HUES48 (cell line): Measurements from ENCODE around the gene STK32B.
"Not testable (repeated sequence)": the region's sequence is repeated elsewhere in the genome, so short reads cannot be mapped to it uniquely, and the experiment has no call there.

Source experiments
- H3K27ac ChIP-seq: one replicate; pipeline ENCODE4 v1.7.0; 2013; ENCODE audit warnings: low read depth, low read length, inconsistent platforms
- H3K27me3 ChIP-seq: 2 replicates; pipeline ENCODE4 v1.6.1; 2013; ENCODE audit warnings: mild to moderate bottlenecking, low read length; ENCODE audit not compliant: control insufficient read depth, insufficient read depth
- H3K36me3 ChIP-seq: 2 replicates; pipeline ENCODE4 v1.6.1; 2013; ENCODE audit warnings: low read length; ENCODE audit not compliant: control insufficient read depth, insufficient read depth
- H3K4me1 ChIP-seq: 2 replicates; pipeline ENCODE4 v1.6.1; 2013; ENCODE audit warnings: mild to moderate bottlenecking, low read length; ENCODE audit not compliant: control insufficient read depth, insufficient read depth
- H3K4me3 ChIP-seq: 2 replicates; pipeline ENCODE4 v1.5.1; 2013; ENCODE audit warnings: mild to moderate bottlenecking, low read depth, low read length
- H3K9ac ChIP-seq: 2 replicates; pipeline ENCODE4 v1.6.1; 2013; ENCODE audit warnings: mild to moderate bottlenecking, low read depth, low read length, moderate library complexity
- H3K9me3 ChIP-seq: 2 replicates; pipeline ENCODE4 v1.6.1; 2013; ENCODE audit warnings: low read length; ENCODE audit not compliant: control insufficient read depth, insufficient read depth

The STK32B gene

DNA sequence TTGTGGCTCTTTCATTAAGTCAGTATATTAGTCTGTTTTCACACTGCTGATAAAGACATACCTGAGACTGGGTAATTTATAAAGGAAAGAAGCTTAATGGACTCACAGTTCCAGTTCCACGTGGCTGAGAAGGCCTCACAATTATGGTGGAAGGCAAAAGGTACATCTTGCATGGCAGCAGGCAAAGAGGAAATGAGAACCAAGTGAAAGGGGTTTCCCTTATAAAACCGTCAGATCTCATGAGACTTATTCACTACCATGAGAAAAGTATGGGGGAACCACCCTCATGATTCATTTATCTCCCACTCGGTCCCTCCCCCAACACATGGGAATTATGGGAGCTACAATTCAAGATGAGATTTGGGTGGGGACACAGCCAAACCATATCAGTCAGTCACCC lies 15.7 kb downstream of the STK32B start:
- H3K9ac ChIP-seq, H3K27ac ChIP-seq, H3K27me3 ChIP-seq, H3K4me3 ChIP-seq, H3K4me1 ChIP-seq, H3K36me3 ChIP-seq, H3K9me3 ChIP-seq: not testable (repeated sequence)

DNA sequence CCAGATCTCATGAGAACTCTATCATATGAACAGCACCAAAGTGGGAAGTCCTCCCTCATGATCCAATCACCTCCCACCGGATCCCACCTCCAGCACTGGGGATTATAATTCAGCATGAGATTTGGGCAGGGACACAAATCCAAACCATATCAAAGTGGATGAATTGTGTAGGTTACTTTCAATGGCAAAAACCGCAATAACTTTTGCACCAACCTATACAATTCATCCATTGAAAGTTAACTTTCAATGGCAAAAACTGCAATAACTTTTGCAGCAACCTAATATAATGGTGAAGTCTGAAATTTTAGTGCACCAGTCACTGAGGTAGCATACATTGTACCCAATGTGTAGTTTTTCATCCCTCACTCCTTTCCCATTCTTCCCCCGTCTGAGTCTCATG lies 16.6 kb downstream of the STK32B start:
- H3K27ac ChIP-seq, result no peak overlapping the region
- 0 out of 2 replicates have a peak, but pooled peaks cover 6% of the 10 kb centered on the region for H3K9me3 ChIP-seq
- no peak overlapping the region for H3K4me3 ChIP-seq
- H3K36me3 ChIP-seq, result no peaks in the 10 kb centered on the region
- no peaks in the 10 kb centered on the region; the same call in 1 of the 2 replicates for H3K27me3 ChIP-seq
- peaks cover 14% of the 10 kb centered on the region for H3K4me1 ChIP-seq
- no peak overlapping the region for H3K9ac ChIP-seq

DNA sequence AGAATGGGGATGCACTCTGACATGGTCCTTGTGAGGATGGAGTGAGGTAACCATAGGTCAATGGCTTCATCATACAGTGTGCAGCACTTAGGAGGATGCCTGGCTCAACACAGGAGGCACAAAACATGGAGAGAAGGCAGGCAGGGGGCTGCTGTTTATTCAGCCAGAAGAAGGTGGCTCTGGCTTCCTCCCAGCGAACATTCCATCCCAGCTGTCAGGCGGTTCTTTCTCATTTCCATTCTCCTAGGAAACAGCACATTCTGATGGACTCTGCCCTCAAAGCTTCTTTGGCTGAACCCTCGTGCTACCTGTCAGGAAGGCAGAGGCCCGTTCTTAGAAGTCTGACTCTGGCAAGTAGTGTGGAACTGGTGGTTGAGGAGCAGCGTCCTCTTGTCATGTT lies 18.6 kb downstream of the STK32B start:
- H3K36me3 ChIP-seq, result no peaks in the 10 kb centered on the region
- H3K9ac ChIP-seq, result no peak overlapping the region
- no peak overlapping the region for H3K4me3 ChIP-seq
- H3K9me3 ChIP-seq, result 0 out of 2 replicates have a peak, but pooled peaks cover 6% of the 10 kb centered on the region
- no peaks in the 10 kb centered on the region; the same call in 1 of the 2 replicates for H3K27me3 ChIP-seq
- H3K27ac ChIP-seq, result no peak overlapping the region
- H3K4me1 ChIP-seq, result peaks cover 14% of the 10 kb centered on the region

DNA sequence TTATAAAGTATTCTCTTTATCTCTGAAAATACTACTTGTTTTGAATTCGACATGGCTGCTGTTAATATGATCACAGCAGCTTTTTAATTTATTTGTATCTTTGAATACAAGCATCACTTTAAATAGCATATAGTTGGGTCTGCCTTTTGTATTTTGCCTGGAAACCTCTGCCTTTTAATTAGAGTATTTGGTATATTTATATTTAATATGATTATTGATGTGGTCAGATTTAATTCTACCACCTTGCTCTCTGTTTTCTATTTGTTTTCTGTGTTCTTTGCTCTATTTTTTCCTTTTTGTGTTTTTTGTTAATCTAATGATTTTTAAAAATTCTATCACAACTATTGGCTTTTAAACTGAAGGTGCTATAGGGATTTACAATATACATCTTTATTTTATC lies 21.7 kb downstream of the STK32B start:
- Histone ChIP-seq H3K9ac (no peak overlapping the region), H3K9me3 (0 out of 2 replicates have a peak, but pooled peaks cover 4% of the 10 kb centered on the region), H3K4me1 (peaks cover 14% of the 10 kb centered on the region), H3K27ac (no peak overlapping the region), H3K36me3 (no peaks in the 10 kb centered on the region), H3K4me3 (no peak overlapping the region), H3K27me3 (no peaks in the 10 kb centered on the region; the same call in 1 of the 2 replicates)

DNA sequence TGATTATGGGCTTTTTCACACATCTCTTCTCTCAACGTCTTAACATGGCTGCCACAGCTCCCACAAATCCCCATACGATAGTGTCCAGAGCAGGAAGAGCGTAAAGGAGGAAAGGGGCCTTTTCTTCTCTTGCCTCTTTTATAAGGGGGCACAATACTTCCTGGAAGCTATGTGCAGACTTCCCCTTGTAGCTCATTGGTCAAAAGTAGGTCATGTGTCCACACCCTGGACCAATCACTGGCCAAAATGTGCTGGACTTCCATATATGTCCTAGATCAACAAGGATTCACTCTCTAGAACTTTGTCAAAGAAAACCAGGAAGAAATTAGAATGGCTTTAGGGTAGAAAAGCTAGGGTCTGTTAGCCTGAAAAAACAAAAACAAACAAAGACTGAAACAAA lies 26.7 kb downstream of the STK32B start:
- Histone ChIP-seq H3K27me3 (no peaks in the 10 kb centered on the region), H3K36me3 (no peaks in the 10 kb centered on the region), H3K27ac (no peak overlapping the region), H3K4me1 (0 out of 2 replicates have a peak, but pooled peaks cover 4% of the 10 kb centered on the region), H3K9ac (no peak overlapping the region), H3K4me3 (no peak overlapping the region), H3K9me3 (no peaks in the 10 kb centered on the region)

DNA sequence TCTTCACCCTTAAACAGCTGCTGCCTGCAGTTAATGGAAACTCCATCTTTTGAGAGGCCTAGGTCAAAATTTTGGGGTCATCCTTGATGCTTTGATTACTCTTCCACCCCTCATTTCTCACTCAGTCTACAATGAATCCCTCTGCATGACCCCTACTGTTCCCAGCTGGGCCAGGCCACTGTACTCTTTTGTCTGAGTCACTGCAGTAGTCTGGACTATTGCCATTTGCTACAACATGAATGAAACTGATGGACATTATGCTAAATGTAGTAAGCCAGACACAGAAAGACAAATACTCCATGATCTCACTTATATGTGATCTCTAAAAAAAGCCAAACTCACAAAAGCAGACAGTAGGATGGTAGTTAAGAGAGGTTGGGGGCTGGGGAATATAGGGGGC lies 28.3 kb downstream of the STK32B start:
- Histone ChIP-seq H3K9me3 (no peaks in the 10 kb centered on the region), H3K27me3 (no peaks in the 10 kb centered on the region)

DNA sequence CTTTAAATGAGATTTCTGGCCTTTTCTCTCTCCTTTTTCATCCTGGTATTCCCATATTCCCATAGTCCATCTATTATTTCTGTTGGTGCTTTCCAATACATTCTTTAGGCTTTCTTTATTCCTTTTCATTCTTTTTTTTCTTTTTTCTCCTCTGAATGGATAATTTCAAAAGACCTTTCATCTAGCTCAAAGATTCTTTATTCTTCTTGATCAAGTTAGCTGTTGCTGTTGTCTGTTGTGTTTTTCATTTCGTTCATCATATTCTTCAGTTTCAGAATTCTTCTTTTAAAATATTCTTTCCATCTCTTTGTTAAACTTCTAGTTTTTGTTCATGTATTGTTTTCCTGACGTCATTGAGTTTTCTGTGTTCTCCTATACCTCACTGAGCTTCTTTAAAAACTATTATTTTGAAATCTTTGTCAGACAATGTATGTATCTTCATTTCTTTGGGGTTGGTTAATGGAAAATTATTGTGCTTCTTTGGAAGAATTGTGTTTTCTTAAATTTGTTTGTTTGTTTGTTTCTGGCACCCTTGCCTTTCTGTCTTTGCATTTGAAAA lies 30.2 kb downstream of the STK32B start:
- Histone ChIP-seq H3K27me3 (no peaks in the 10 kb centered on the region), H3K4me1 (0 out of 2 replicates have a peak, but pooled peaks cover 4% of the 10 kb centered on the region), H3K36me3 (no peaks in the 10 kb centered on the region), H3K9ac (no peak overlapping the region), H3K4me3 (no peak overlapping the region), H3K9me3 (peaks cover 7% of the 10 kb centered on the region), H3K27ac (no peak overlapping the region)

More for the DNA sequence above, 28.3 kb downstream of the STK32B start:
- Histone ChIP-seq H3K27ac (no peak overlapping the region), H3K4me1 (0 out of 2 replicates have a peak, but pooled peaks cover 4% of the 10 kb centered on the region), H3K36me3 (no peaks in the 10 kb centered on the region), H3K4me3 (no peak overlapping the region), H3K9ac (no peak overlapping the region)

DNA sequence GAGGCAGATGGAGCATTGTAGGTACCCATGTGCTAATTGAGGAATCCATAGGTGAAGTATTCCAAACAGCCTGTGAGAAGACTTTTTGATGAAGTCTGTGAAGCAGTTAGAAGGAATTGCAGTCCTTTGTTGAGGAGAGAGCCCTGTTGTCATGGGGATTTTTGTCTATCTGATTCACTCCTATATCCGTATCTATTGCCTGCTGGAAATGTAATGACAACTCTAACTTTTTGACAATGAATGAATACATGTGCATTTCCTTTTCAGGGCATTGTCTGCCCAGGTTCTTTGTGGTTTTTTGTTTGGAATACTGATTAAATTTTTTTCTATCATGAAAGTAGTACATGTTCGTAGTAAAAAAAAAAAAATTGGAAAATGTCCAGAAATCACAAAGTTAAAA lies 31.1 kb downstream of the STK32B start:
- Histone ChIP-seq H3K27me3 (no peaks in the 10 kb centered on the region), H3K9me3 (peaks cover 13% of the 10 kb centered on the region), H3K4me3 (no peak overlapping the region), H3K27ac (no peak overlapping the region), H3K4me1 (0 out of 2 replicates have a peak, but pooled peaks cover 4% of the 10 kb centered on the region), H3K9ac (no peak overlapping the region), H3K36me3 (no peaks in the 10 kb centered on the region)

DNA sequence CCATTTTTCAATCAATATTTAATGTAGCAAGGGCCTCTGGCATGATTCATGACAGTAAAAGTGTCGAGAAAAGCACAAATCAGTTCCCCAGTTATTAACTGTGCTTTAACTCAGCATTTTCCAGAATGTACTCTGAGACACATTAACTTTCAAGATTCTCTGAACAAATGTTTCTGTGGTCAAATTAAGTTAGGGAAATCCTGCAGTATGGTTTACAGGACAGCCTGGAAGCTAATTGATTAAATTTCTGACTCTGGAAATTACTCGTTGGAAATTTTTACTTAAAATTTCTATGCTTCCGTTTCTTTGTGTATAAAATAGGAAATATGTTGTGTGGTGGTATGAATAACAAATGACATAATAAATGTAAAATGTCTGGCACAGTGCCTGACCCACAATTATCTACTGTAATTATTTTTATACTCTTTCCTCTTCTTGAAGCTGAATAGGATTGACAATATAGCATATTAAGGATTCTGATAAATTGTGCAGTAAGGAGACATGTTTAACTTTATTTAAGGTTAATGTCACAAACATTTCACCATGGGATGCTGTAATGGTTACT lies 33.7 kb downstream of the STK32B start:
- Histone ChIP-seq H3K27me3 (no peaks in the 10 kb centered on the region), H3K4me3 (no peak overlapping the region), H3K9ac (no peak overlapping the region), H3K27ac (no peak overlapping the region), H3K9me3 (peaks cover 13% of the 10 kb centered on the region), H3K4me1 (0 out of 2 replicates have a peak, but pooled peaks cover 4% of the 10 kb centered on the region), H3K36me3 (no peaks in the 10 kb centered on the region)

DNA sequence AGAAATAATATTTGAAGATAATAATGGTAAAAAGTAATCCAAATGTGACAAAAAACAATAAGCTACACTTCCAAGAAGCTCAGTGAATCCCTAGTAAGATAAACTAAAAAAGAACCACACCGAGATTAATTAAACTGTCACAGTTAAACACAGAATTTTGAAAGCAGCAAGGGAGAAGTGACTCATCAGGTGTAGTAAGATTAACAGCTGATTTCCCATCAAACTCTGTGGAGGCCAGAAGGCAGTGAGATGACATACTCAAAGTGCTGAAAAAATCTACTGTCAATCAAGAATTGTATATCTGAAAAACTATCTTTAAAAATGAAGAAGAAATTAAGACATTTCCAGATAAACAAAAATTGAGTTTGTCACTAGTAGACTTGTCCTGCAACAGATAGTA lies 35.3 kb downstream of the STK32B start:
- Histone ChIP-seq H3K27ac (no peak overlapping the region), H3K4me1 (0 out of 2 replicates have a peak, but pooled peaks cover 4% of the 10 kb centered on the region), H3K4me3 (no peak overlapping the region), H3K36me3 (no peaks in the 10 kb centered on the region), H3K9ac (no peak overlapping the region), H3K27me3 (no peaks in the 10 kb centered on the region), H3K9me3 (peaks cover 13% of the 10 kb centered on the region)

DNA sequence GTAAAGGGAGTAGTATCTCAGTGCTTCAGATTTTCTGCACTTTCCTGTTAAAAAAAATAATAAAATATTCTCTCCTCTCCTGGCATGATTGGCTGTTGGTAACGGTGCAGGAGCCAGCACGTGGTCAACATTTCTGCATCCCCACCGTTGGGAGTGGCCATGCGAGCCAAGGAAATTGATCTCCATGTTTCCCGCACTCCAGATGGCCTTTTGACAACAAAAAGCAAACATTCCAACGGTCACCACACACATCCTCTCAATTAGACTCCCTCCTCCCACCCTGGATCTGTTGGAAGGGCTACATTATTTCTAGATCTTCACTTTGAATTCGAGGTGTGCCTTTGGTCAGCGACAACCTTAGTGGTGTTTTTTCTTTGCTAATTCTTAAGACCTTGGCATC lies 45.0 kb downstream of the STK32B start:
- Histone ChIP-seq H3K9ac (no peak overlapping the region), H3K9me3 (0 out of 2 replicates have a peak, but pooled peaks cover 3% of the 10 kb centered on the region), H3K4me1 (peaks cover 3% of the 10 kb centered on the region; the same call in 1 of the 2 replicates), H3K4me3 (no peak overlapping the region), H3K27ac (no peak overlapping the region), H3K27me3 (no peaks in the 10 kb centered on the region), H3K36me3 (no peaks in the 10 kb centered on the region)
